ENCODE results near the gene CHRNA5.

CHRNA5 gene

DNA sequence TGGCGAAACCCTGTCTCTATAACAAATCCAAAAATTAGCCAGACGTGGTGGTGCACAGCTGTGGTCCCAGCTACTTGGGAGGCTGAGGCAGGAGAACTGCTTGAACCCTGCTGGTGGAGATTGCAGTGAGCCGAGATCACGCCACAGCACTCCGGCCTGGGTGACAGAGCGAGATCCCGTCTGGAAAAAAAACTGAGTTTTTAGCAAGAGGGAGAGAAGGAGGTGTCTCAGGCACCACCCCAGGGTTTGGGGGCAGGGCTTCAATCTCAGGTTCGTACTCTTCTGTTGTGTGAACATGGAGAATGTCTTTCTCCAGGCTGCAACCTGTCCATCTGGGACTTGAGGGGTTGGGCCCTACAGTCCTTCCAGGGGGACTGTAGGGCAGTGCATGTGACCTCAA is 52.7 kb downstream of the CHRNA5 start:
- no peak for TF ChIP-seq CTCF (conservative IDR thresholded peaks at IDR 0.05)
- no peak overlapping the region for H3K27ac ChIP-seq

DNA sequence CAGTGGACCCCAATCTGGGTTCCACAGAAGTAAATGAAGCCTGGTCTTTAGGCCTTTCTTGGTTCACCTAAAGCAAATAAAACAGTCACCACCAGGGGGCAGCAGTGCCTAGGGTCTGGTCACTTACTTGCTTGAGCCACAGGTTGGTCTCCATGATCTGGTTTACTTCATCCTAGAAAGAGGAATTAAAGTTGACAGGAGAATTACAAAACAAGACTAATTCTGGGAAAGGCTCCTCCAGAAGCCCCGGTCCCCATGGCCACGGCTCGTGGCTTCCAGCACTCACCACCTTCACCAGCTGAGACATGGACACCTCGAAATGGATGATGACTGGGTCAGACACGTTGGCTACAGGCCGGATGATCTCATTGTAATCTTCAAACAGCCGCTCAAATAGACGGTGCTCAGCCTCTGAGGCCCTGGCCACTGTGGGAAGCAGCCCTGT is 53.2 kb downstream of the CHRNA5 start:
- H3K27ac ChIP-seq: no peak overlapping the region
- peak; percentile 96 for TF ChIP-seq CTCF (conservative IDR thresholded peaks at IDR 0.05)

DNA sequence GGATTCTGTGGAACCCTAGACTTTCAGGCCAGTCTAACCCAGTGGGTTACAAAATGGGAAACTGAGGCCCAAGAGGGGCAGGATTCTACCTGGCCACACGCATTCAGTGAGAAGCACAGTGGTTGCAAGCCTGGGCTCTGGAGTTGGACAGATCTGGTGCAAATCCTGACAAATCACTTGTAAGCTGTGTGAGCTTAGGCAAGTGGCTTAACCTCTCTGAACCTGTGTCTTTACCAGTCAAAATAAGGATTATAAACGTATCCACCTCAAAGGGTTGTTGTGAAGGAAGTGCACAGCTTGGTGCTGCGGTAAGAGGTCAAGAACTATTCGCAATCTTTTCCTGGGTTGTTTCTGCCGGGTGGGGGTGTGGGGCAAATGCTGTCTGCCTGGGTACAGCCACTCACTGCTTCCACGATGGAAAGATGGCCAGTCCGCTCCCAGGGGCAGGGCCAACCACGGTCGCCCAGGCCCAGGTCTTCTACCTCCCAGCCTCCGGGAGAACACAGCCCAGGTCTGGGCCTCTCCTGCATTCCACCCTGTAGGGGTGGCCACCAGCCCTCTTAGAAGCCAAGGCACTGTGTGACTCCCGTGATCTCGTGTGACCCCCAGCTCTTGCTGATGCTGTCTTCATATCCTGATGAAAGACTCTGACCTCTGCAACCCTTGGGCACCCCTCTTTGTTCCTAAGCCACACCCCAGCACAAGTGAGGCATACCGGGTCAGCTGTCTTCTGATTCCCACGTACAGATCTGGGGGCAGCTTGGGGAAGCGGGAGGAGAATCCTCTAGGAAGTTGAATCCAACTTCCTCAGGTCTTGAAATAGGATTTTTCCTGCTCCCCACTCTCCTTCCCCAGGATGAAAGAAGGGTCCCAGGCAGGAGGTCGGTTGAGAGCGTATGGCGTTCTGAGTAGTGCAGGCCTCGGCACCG is 54.0 kb downstream of the CHRNA5 start:
- no peak for TF ChIP-seq CTCF (conservative IDR thresholded peaks at IDR 0.05)
- H3K27ac ChIP-seq: no peak overlapping the region

GRCh38 chr15:78620021-78620526 is 54.8 kb downstream of the CHRNA5 start:
- peak; percentile 49 for TF ChIP-seq CTCF (conservative IDR thresholded peaks at IDR 0.05)
- no peak overlapping the region; the same call in 1 of the 2 replicates for H3K27ac ChIP-seq

- H3K27ac ChIP-seq: no peak within 1 kb of the TSS; the same call in 1 of the 2 replicates
- TF ChIP-seq CTCF (conservative IDR thresholded peaks at IDR 0.05): no peak
These were observed 55.5 kb downstream of the CHRNA5 start, which contains the start of gene CHRNA3 for GRCh38 chr15:78620527-78621421. CHRNA3 (minus strand) TSS chr15:78620996; CDS start chr15:78620794, 202 bp downstream.

DNA sequence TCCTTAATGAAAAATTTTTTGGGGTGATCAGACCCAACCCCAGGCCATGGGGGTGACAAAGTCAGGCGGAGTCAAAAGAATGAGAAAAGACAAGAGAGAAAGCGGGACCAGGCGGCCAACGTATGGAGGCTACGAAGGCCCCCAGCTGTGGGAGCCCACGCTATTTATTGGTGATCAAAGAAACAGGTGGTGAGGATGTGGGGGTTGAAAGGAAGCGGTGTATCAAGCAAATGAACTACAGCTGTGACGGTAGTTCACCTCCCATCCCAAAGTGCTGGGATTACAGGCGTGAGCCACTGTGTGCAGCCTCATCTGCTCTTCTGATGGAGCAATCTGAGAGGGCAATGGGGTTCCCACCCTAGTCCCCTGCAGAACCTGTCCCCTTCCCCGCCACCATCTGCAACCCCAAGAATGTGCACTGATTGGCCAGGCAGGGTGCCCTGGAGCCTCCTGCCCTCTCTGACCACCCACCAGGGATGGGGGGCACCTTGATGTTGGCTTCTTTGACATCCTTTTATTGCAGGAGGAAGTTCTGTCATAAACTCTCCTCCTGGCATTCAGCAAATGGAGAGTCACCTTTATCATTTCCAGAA is 56.6 kb downstream of the CHRNA5 start:
- no peak overlapping the region for H3K27ac ChIP-seq
- no peak for TF ChIP-seq CTCF (conservative IDR thresholded peaks at IDR 0.05)

Measured in VCaP (cell line).